Astrocyte of the cerebellum (primary cell): ENCODE data around the gene ERCC6L.
A peak's percentile ranks its signal among the peaks of the same experiment; 100 is the strongest.
"Not testable (repeated sequence)": the region's sequence is repeated elsewhere in the genome, so short reads cannot be mapped to it uniquely, and the experiment has no call there.

Source experiments
- DNase-seq: peaks from one replicate; pipeline ENCODE4 v3.0.0-alpha.2; 2011; ENCODE audit warnings: low read depth
- H3K4me3 ChIP-seq: 2 replicates; pipeline ENCODE4 v1.5.1; 2011; ENCODE audit warnings: mild to moderate bottlenecking, low read depth, low read length, moderate library complexity
- in situ Hi-C: cut with HindIII; loops from 2 replicates; pipeline ENCODE4 v1.10.0; 2017; ENCODE audit warnings: low sequenced_read_pairs
- TF ChIP-seq, protein P1 (sequence below): IDR thresholded peaks from 2 replicates; pipeline ENCODE4 v1.5.1; 2012; ENCODE audit warnings: low read length, low read depth, moderate library complexity, mild to moderate bottlenecking; ENCODE audit errors: missing control alignments

ERCC6L gene

DNA sequence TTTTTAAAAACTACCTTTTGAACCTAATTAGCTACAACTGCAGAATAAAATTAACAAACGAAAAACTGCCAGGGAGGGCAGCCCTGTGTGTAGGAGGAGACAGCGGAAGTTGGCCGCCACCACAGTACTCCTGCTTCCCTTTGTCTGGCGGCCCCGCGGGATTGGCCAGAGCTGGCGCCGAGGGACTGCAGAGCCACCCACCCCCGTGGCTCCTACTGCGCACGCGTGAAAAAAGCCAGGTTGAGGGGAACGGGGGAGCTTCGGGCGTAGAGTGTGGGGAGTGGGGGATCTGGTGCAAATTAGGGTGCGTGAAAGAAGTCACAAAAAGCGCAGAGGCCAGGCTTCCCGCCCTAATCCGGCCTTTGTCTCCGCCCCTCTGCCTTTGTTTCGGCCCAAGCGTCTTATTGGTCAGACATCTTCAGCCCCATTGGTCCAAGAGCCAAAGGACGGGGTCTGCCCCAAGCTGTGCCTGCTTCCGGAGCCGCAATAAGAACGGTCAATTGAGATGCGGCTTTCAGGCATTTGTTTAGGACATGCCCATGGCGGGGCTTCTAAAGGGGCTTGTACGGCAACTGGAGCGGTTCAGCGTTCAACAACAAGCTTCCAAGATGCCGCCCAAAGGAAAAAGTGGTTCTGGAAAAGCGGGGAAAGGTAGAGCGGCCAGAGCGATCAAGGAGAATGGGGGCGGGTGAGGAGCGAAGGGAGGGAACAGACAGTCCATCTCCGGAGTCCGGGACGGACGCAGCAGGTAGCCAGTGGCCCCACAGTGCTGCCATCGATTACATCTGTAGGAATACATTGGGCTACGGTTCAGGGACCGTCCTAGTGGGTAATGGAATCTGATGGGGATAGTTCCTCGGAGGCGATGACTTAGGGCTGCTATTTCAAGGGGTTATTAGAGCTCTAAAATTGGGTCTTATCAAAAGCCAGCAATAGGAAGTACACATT lies 57.4 kb downstream of the ERCC6L start, which contains the start of gene PIN4:
Gene PIN4, plus strand, starts transcription at position 580 of the 948 bp plus-strand sequence. Its CDS starts 29 bp downstream, at position 609.
- in situ Hi-C loops = no loop called here
- peak; percentile 94 for DNase-seq
- TF ChIP-seq, protein P1, sequence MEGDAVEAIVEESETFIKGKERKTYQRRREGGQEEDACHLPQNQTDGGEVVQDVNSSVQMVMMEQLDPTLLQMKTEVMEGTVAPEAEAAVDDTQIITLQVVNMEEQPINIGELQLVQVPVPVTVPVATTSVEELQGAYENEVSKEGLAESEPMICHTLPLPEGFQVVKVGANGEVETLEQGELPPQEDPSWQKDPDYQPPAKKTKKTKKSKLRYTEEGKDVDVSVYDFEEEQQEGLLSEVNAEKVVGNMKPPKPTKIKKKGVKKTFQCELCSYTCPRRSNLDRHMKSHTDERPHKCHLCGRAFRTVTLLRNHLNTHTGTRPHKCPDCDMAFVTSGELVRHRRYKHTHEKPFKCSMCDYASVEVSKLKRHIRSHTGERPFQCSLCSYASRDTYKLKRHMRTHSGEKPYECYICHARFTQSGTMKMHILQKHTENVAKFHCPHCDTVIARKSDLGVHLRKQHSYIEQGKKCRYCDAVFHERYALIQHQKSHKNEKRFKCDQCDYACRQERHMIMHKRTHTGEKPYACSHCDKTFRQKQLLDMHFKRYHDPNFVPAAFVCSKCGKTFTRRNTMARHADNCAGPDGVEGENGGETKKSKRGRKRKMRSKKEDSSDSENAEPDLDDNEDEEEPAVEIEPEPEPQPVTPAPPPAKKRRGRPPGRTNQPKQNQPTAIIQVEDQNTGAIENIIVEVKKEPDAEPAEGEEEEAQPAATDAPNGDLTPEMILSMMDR = no peak
- H3K4me3 ChIP-seq = peak within 1 kb of the TSS; percentile 66

DNA sequence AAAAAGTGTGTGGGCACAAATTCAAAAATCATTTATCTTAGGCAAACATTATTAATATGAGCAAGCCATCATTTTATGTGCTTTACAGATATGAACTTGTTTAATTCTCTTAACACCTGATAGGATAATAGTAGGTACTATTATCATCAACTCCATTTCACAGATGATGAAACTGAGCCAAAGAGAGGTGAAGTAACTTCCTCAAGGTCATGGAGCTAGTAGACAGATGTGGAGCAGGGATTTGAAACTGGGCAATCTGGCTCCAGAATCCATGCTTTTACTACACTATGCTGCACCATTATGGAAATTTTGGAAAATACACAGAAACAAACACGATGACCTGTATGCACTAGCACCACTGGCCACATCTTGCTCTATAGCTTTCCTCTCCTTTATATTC lies 58.3 kb downstream of the ERCC6L start:
- in situ Hi-C loops = no loop called here
- TF ChIP-seq, protein P1 = no peak
- DNase-seq = no peak
- H3K4me3 ChIP-seq = no peak overlapping the region

DNA sequence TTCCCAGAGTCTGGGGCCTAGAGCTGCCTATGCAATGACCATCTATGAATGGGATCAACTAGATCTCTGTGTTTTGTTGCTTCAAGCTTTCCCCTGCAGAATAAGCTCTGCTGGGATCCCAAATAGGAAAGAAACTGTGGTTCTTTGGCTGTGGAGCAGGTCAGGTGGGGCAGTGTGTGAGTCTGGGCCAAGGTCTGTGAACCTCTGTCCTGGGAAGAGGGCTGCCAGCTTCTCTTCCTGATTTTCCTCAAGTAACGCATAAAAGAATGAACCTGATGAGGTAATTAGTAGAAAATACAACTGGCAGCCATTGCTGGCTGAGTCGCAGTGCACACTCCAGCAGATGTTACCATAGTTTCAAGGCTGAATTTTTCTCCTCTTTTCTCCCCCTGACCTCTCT lies 61.8 kb downstream of the ERCC6L start:
- no peak for DNase-seq
- in situ Hi-C loops = no loop called here
- TF ChIP-seq, protein P1 = no peak

DNA sequence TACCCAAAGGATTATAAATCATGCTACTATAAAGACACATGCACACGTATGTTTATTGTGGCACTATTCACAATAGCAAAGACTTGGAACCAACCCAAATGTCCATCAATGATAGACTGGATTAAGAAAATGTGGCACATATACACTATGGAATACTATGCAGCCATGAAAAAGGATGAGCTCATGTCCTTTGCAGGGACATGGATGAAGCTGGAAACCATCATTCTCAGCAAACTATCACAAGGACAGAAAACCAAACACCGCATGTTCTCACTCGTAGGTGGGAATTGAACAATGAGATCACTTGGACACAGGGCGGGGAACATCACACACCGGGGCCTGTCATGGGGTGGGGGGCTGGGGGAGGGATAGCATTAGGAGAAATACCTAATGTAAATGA lies 62.5 kb downstream of the ERCC6L start:
- in situ Hi-C loops = not testable (repeated sequence)

More for the DNA sequence above, 61.8 kb downstream of the ERCC6L start:
- H3K4me3 ChIP-seq = no peak overlapping the region

DNA sequence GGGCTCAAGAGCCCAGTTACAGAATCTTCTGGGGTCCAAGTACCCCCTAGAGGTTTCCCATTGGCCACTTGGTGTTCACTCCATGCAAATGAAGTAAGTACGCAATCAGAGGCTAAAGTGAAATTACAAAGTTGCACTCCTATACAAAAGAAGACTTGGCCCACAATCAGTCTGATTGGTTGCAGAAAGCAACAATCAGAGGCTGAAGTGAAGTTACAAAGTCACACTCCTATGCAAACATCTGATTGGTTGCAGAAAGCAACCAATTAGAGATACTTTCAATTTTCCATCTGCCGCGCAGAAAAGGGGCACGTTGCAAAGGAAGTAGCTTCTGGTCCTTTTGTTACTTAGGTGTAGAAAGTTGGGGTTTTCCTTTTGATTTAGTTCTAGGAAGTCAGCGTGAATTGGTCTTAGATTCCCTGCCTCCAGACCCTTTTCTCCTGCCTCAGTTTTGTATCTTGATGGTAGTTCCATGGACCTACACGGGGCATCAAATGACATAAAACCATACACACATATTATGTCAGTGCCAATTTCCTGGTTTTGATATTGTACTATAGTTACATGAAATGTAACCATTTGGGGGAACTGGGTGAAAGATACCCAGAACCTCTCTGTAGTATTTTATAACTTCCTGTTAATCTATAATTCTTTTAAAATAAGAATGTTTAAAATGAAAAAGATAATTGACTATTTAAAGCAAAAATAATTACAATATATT lies 69.7 kb downstream of the ERCC6L start:
- TF ChIP-seq, protein P1 = no peak
- in situ Hi-C loops = no loop called here
- H3K4me3 ChIP-seq = no peak overlapping the region
- DNase-seq = no peak

More for the DNA sequence above, 62.5 kb downstream of the ERCC6L start:
- DNase-seq, H3K4me3 ChIP-seq: not testable (repeated sequence)

DNA sequence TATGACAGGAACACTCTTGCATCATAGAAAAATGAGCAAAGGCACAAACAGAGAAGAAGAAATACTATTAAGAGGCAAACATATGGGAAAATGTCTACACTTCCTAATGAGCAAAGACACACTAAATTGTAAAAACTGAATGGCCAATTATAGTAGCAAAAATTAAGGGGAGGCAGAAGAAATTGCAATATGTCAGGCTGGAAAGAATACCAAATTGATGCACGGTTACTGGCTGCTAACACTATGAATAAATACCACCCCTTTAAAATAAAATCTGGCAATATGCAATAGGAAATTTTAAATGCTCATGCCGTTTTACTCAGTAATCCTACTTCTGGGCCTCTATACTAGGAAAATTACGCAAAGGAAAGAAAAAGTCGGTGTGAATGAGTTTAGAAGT lies 73.3 kb downstream of the ERCC6L start:
- H3K4me3 ChIP-seq = no peak overlapping the region
- TF ChIP-seq, protein P1 = no peak
- in situ Hi-C loops = no loop called here
- no peak for DNase-seq
